GM23338 (cell line): ENCODE data around the gene TRIAP1. TPM values are rescaled to one million over a fixed set of nuclear protein-coding genes. Genes with fewer than 3 reads are reported as not detected.

ENCODE experiments used
- ATAC-seq: fragments of 200-7000 bp; cut with Tn5 transposase; 3 replicates; pipeline ENCODE4 v1.9.1; 2020
- DNase-seq: peaks from one replicate; pipeline ENCODE4 v3.0.0-alpha.2; 2015; ENCODE audit warnings: low spot score
- H2AFZ ChIP-seq: fragments of 200-600 bp; sonication (generic); 2 replicates; pipeline ENCODE4 v1.8.0; 2016; ENCODE audit warnings: antibody characterized with exemption, mild to moderate bottlenecking, moderate library complexity
- H3F3A ChIP-seq: fragments of 200-600 bp; sonication (generic); replicated peaks from 2 replicates; pipeline ENCODE4 v1.8.0; 2017; ENCODE audit warnings: antibody characterized with exemption, mixed run types, low read depth
- H3K27ac ChIP-seq: fragments of 200-600 bp; sonication (generic); 2 replicates; pipeline ENCODE4 v1.6.1; 2016; ENCODE audit warnings: low read depth
- H3K27me3 ChIP-seq: fragments of 200-600 bp; sonication (generic); 2 replicates; pipeline ENCODE4 v1.8.0; 2016; ENCODE audit warnings: mild to moderate bottlenecking, mixed run types, moderate library complexity; ENCODE audit not compliant: insufficient read depth
- H3K36me3 ChIP-seq: fragments of 200-600 bp; sonication (generic); 2 replicates; pipeline ENCODE4 v1.8.0; 2016; ENCODE audit warnings: mild to moderate bottlenecking; ENCODE audit not compliant: insufficient read depth
- H3K4me1 ChIP-seq: fragments of 200-600 bp; sonication (generic); 2 replicates; pipeline ENCODE4 v1.8.0; 2016; ENCODE audit warnings: mild to moderate bottlenecking, moderate library complexity; ENCODE audit not compliant: insufficient read depth
- H3K4me2 ChIP-seq: fragments of 200-600 bp; sonication (generic); 2 replicates; pipeline ENCODE4 v1.7.1; 2017; ENCODE audit warnings: mixed run types
- H3K4me3 ChIP-seq: fragments of 200-600 bp; sonication (generic); 2 replicates; pipeline ENCODE4 v1.6.1; 2016; ENCODE audit warnings: mixed run types
- H3K79me2 ChIP-seq: fragments of 200-600 bp; sonication (generic); replicated peaks from 2 replicates; pipeline ENCODE4 v1.8.0; 2017; ENCODE audit warnings: mild to moderate bottlenecking; ENCODE audit not compliant: insufficient read depth
- H3K9me2 ChIP-seq: fragments of 200-600 bp; sonication (generic); 2 replicates; pipeline ENCODE4 v1.8.0; 2017; ENCODE audit not compliant: insufficient read depth
- H4K20me1 ChIP-seq: fragments of 200-600 bp; sonication (generic); replicated peaks from 2 replicates; pipeline ENCODE4 v1.8.0; 2017; ENCODE audit warnings: mild to moderate bottlenecking; ENCODE audit not compliant: insufficient read depth
- H3K27ac Mint-ChIP-seq: 2 replicates; pipeline ENCODE4 v1.8.0; 2020; ENCODE audit warnings: inconsistent platforms, mild to moderate bottlenecking, moderate library complexity, mixed read lengths
- H3K27me3 Mint-ChIP-seq: 3 replicates; pipeline ENCODE4 v1.8.0; 2022; ENCODE audit warnings: low read depth, mild to moderate bottlenecking, moderate library complexity, mixed read lengths, inconsistent platforms; ENCODE audit not compliant: insufficient read depth, poor library complexity
- H3K36me3 Mint-ChIP-seq: 3 replicates; pipeline ENCODE4 v1.8.0; 2021; ENCODE audit warnings: low read depth, mild to moderate bottlenecking, inconsistent platforms, moderate library complexity, mixed read lengths
- H3K4me1 Mint-ChIP-seq: 3 replicates; pipeline ENCODE4 v1.8.0; 2020; ENCODE audit warnings: mild to moderate bottlenecking, inconsistent platforms, mixed read lengths
- H3K4me3 Mint-ChIP-seq: 3 replicates; pipeline ENCODE4 v1.8.0; 2021; ENCODE audit warnings: moderate library complexity, mild to moderate bottlenecking, inconsistent platforms, mixed read lengths
- H3K9me3 Mint-ChIP-seq: 3 replicates; pipeline ENCODE4 v1.8.0; 2020; ENCODE audit warnings: moderate library complexity, mild to moderate bottlenecking, inconsistent platforms, mixed read lengths
- CREB1 ChIP-seq: fragments of 250-450 bp; sonication (Bioruptor Pico); IDR thresholded peaks from 2 replicates; pipeline ENCODE4 v1.5.0; 2020; ENCODE audit warnings: low read depth, mild to moderate bottlenecking, moderate library complexity
- CTCF ChIP-seq, 2 experiments: fragments of 200-600 bp in 1 of 2; sonication (generic) in 1 of 2; conservative IDR thresholded peaks; 2 replicates each; pipeline versions ENCODE4 v1.5.1 to v1.6.1; 2016 to 2017; ENCODE audit warnings: antibody characterized with exemption in 2 of 2, low read depth in 2 of 2, mild to moderate bottlenecking in 2 of 2, moderate library complexity in 1 of 2
- ETS1 ChIP-seq: IDR thresholded peaks from 2 replicates; pipeline ENCODE4 v1.6.1; 2016; ENCODE audit warnings: antibody characterized with exemption
- EZH2phosphoT487 ChIP-seq: fragments of 200-600 bp; sonication (generic); IDR thresholded peaks from one replicate; pipeline ENCODE4 v1.8.1; 2018; ENCODE audit warnings: antibody characterized with exemption; ENCODE audit not compliant: unreplicated experiment
- JUNB ChIP-seq: IDR thresholded peaks from one replicate; pipeline ENCODE4 v1.6.1; 2016; ENCODE audit warnings: antibody characterized with exemption; ENCODE audit not compliant: unreplicated experiment
- POLR2AphosphoS5 ChIP-seq: IDR thresholded peaks from 2 replicates; pipeline ENCODE4 v1.6.1; 2016; ENCODE audit warnings: antibody characterized with exemption, low read depth
- STAT1 ChIP-seq: IDR thresholded peaks from one replicate; pipeline ENCODE4 v1.6.1; 2016; ENCODE audit warnings: antibody characterized with exemption; ENCODE audit not compliant: unreplicated experiment
- ZNF331 ChIP-seq: fragments of 250-450 bp; sonication (Bioruptor Pico); IDR thresholded peaks from 2 replicates; pipeline ENCODE4 v1.5.0; 2020; ENCODE audit warnings: low read depth, mild to moderate bottlenecking, moderate library complexity
- polyA plus RNA-seq: library from polyadenylated mRNA; unstranded; fragments of >200 nt; fragmentation: Nextera tagmentation; extraction: Ambion mirVana; gene quantifications from 2 replicates; pipeline ENCODE4 v1.2.1, GENCODE V29; 2016
- total RNA-seq: library from RNA; depleted of rRNA; stranded (reverse); fragments of >200 nt; shearing (Covaris generic); gene quantifications from 2 replicates; pipeline ENCODE4 v1.2.3, GENCODE V29; 2014

Gene TRIAP1
- total and polyA plus RNA-seq, 2 experiments from 2014 or later, result 53.4 to 94.2 TPM

DNA sequence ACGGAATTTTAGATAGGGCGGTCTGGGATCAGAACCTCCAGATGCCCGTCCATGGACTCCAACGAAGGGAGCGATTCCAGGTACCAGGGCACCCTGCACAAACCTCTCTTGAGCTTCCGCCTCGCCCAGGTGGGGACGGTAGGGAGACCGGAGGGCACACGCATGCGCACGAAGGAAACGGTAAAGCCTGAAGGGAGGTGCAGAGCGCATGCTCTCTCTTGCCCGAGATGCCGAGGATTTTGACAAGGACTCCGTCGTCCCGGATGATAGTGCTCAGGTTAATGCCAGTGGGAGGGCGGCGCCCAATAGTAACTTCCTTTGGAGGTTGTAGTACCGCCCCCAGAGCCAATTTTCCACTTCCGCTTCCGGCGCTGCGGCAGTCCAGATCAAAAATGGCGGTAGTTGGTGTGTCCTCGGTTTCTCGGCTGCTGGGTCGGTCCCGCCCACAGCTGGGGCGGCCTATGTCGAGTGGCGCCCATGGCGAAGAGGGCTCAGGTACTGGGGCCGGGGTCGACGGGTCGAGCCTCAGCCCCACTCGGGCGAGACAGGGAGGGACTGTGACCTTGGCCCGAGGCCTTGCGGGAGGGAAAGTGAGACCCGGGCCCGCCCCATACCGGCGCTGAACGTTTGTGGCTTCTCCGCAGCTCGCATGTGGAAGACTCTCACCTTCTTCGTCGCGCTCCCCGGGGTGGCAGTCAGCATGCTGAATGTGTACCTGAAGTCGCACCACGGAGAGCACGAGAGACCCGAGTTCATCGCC is 8.3 kb downstream of the TRIAP1 start, which contains the start of gene COX6A1 (continued):
- TF ChIP-seq CTCF (conservative IDR thresholded peaks at IDR 0.05; ENCODE audit: low read depth in 2 of 2) (0 out of 4 replicates have a peak, but pooled peaks of 1 of the 2 experiments have one; percentile 21), CREB1 (CRISPR knock-in tag) (no peak), JUNB (no peak), ZNF331 (CRISPR knock-in tag) (no peak), ETS1 (peak; percentile 83), POLR2AphosphoS5 (peak; percentile 89), STAT1 (no peak), EZH2phosphoT487 (no peak)

DNA sequence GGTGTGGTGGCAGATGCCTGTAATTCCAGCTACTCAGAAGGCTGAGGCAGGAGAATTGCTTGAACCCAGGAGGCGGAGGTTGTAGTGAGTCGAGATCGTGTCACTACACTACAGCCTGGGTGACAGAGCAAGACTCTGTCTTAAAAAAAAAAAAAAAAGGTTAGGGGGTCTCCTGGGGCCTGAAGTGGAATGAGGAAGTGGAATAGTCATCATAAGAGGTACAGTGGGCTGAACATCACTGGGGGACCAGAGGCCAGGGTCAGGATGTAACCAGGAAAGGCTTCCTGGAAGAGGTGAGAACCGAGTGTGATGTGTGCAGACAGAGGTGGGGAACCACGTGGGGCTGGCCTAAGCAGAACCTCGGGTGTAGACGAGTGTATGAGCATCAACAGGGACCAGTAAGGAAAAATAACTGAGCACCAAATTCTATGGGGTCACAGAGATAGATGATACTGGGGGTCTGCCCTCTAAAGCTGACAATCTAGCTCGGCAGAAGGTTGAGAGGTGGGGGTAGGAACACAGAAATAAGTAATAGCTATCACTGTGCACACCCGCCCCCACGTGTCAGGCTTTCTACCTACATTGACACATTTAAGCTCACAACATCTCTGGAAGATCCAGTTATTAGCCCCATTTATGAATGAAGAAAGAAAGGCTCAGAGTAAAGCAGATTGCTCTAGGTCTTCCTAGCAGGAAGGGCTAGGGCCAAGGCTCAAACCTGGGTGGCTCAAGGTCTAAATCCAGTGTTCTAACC is 13.2 kb downstream of the TRIAP1 start:
- Histone ChIP-seq H3K4me2 (no peak overlapping the region), H3K27me3 (no peaks in the 10 kb centered on the region), H3K36me3 (no peaks in the 10 kb centered on the region), H3K79me2 (no peaks in the 10 kb centered on the region), H3K4me1 (no peaks in the 10 kb centered on the region), H3F3A (0 out of 2 replicates have a peak, but pooled peaks cover 2% of the 10 kb centered on the region), H2AFZ (no peak overlapping the region), H4K20me1 (no peaks in the 10 kb centered on the region), H3K4me3 (no peak overlapping the region), H3K27ac (no peak overlapping the region), H3K9me2 (no peaks in the 10 kb centered on the region)
- TF ChIP-seq POLR2AphosphoS5 (no peak), CREB1 (CRISPR knock-in tag) (no peak), ZNF331 (CRISPR knock-in tag) (no peak), CTCF (conservative IDR thresholded peaks at IDR 0.05; ENCODE audit: low read depth in 2 of 2) (peak in 1 of 2 experiments; percentile 25; a peak in 2 of 4 replicates)
- Mint-ChIP-seq H3K4me1 (peaks cover 8% of the 10 kb centered on the region), H3K27ac (no peak overlapping the region), H3K4me3 (no peak overlapping the region), H3K27me3 (peaks cover 15% of the 10 kb centered on the region), H3K36me3 (no peaks in the 10 kb centered on the region), H3K9me3 (peaks cover 4% of the 10 kb centered on the region; the same call in 2 of the 3 replicates)
- ATAC-seq (no peak), DNase-seq (no peak)
